HCT116 (cell line): Measurements from ENCODE around the gene TRPM3. TPM values are rescaled to one million over a fixed set of nuclear protein-coding genes. Genes with fewer than 3 reads are reported as not detected.

Source experiments
- ATAC-seq: fragments of 200-7000 bp; cut with Tn5 transposase; 2 replicates; pipeline ENCODE4 v1.9.1; 2020; ENCODE audit warnings: mild to moderate bottlenecking, moderate library complexity
- BruUV-seq: library from RNA; stranded (reverse); fragments of 400-500 nt; replicated peaks from 2 replicates; lab custom pipeline; 2021; lab: Mats Ljungman, UMichigan
- CTCF ChIA-PET: fragments of 300-600 bp; sonication (Branson Sonifier 250); formaldehyde crosslinking; loops from one replicate; lab custom pipeline; 2021; ENCODE audit warnings: antibody characterized with exemption; lab: Charles Lee
- POLR2A ChIA-PET: fragments of 300-600, 350-600 bp; sonication (Branson Sonifier 250); formaldehyde crosslinking; loops from one replicate; lab custom pipeline; 2021; ENCODE audit warnings: antibody characterized with exemption; lab: Charles Lee
- RAD21 ChIA-PET, 2 experiments: fragments of 300-600 bp; sonication (Branson Sonifier 250); formaldehyde crosslinking; loops; one replicate each; lab custom pipeline; 2023; ENCODE audit warnings: low total read pairs in 2 of 2; ENCODE audit not compliant: uncharacterized antibody in 2 of 2, unreplicated experiment in 2 of 2, low non-redundant PET in 1 of 2; lab: Charles Lee
- DNase-seq: peaks from one replicate; pipeline ENCODE4 v3.0.0-alpha.2; 2010; ENCODE audit warnings: low read depth, low spot score
- H2AFZ ChIP-seq: fragments of 200-600 bp; shearing (Covaris generic), sonication (generic); 2 replicates; pipeline ENCODE4 v1.6.1; 2017; ENCODE audit warnings: low read depth, mixed run types, mixed read lengths, antibody characterized with exemption, low read length; ENCODE audit not compliant: poor library complexity, severe bottlenecking
- H3K27ac ChIP-seq: 2 replicates; pipeline ENCODE4 v1.5.1; 2012; ENCODE audit warnings: low read depth, low read length
- H3K27me3 ChIP-seq: fragments of 200-600 bp; sonication (generic); 2 replicates; pipeline ENCODE4 v1.6.1; 2016; ENCODE audit warnings: mixed run types, low read length, mixed read lengths; ENCODE audit not compliant: insufficient read depth
- H3K36me3 ChIP-seq, 2 experiments: fragments of 200-500 bp in 1 of 2; fragments of 200-600 bp in 1 of 2; sonication (Bioruptor generic) in 1 of 2; sonication (generic) in 1 of 2; 2 replicates each; pipeline versions ENCODE4 v1.5.1 to v1.6.1; 2014 to 2016; ENCODE audit warnings: low read length in 2 of 2, inconsistent platforms in 1 of 2, mixed read lengths in 1 of 2, mixed run types in 1 of 2; ENCODE audit not compliant: insufficient read depth in 2 of 2, control insufficient read depth in 1 of 2
- H3K4me1 ChIP-seq, 2 experiments: fragments of 200-600 bp in 1 of 2; sonication (generic) in 1 of 2; 2 replicates each; pipeline versions ENCODE4 v1.5.1 to v1.6.1; 2012 to 2017; ENCODE audit warnings: low read length in 2 of 2, inconsistent platforms in 1 of 2, mild to moderate bottlenecking in 1 of 2, mixed read lengths in 1 of 2, mixed run types in 1 of 2, moderate library complexity in 1 of 2; ENCODE audit not compliant: insufficient read depth in 2 of 2, control insufficient read depth in 1 of 2
- H3K4me2 ChIP-seq: fragments of 200-600 bp; sonication (generic); 2 replicates; pipeline ENCODE4 v1.6.1; 2017; ENCODE audit warnings: mixed run types, low read length, mixed read lengths
- H3K4me3 ChIP-seq, 2 experiments: fragments of 200-600 bp in 1 of 2; sonication (generic) in 1 of 2; replicated peaks in 1 of 2; 2 replicates each; pipeline ENCODE4 v1.5.1; 2011 to 2016; ENCODE audit warnings: low read length in 2 of 2, control low read depth in 1 of 2, low read depth in 1 of 2, mild to moderate bottlenecking in 1 of 2, mixed read lengths in 1 of 2, mixed run types in 1 of 2
- H3K79me2 ChIP-seq: fragments of 200-600 bp; sonication (generic); 2 replicates; pipeline ENCODE4 v1.6.1; 2017; ENCODE audit warnings: mild to moderate bottlenecking, mixed run types, low read length, moderate library complexity, mixed read lengths; ENCODE audit not compliant: insufficient read depth
- H3K9ac ChIP-seq: fragments of 200-600 bp; sonication (generic); 2 replicates; pipeline ENCODE4 v1.6.1; 2016; ENCODE audit warnings: low read length, mixed read lengths
- H3K9me2 ChIP-seq: fragments of 200-600 bp; sonication (generic), shearing (Covaris generic); 2 replicates; pipeline ENCODE4 v1.6.1; 2017; ENCODE audit warnings: mixed run types, mild to moderate bottlenecking, moderate library complexity; ENCODE audit not compliant: insufficient read depth
- H3K9me3 ChIP-seq, 2 experiments: fragments of 200-500 bp in 1 of 2; fragments of 200-600 bp in 1 of 2; sonication (Bioruptor generic) in 1 of 2; sonication (generic) in 1 of 2; 2 replicates each; pipeline ENCODE4 v1.6.1; 2014 to 2017; ENCODE audit warnings: low read length in 2 of 2, mixed read lengths in 2 of 2, inconsistent platforms in 1 of 2, low read depth in 1 of 2, mild to moderate bottlenecking in 1 of 2, mixed run types in 1 of 2, moderate library complexity in 1 of 2; ENCODE audit not compliant: control insufficient read depth in 1 of 2, insufficient read depth in 1 of 2
- H4K20me1 ChIP-seq: fragments of 200-600 bp; sonication (generic), shearing (Covaris generic); 2 replicates; pipeline ENCODE4 v1.6.1; 2017; ENCODE audit warnings: mixed run types, mild to moderate bottlenecking, moderate library complexity; ENCODE audit not compliant: insufficient read depth
- CBX3 ChIP-seq: IDR thresholded peaks from 2 replicates; pipeline ENCODE4 v1.6.1; 2012; ENCODE audit warnings: low read depth
- CEBPB ChIP-seq: IDR thresholded peaks from 2 replicates; pipeline ENCODE4 v1.6.1; 2012; ENCODE audit warnings: low read depth
- EGR1 ChIP-seq: IDR thresholded peaks from 2 replicates; pipeline ENCODE4 v1.6.1; 2012; ENCODE audit warnings: low read depth
- EZH2 ChIP-seq: fragments of 200-600 bp; sonication (generic); IDR thresholded peaks from 2 replicates; pipeline ENCODE4 v1.6.1; 2017; ENCODE audit warnings: antibody characterized with exemption, mixed run types
- EZH2phosphoT487 ChIP-seq: fragments of 200-600 bp; IDR thresholded peaks from 2 replicates; pipeline ENCODE4 v1.6.1; 2018; ENCODE audit warnings: antibody characterized with exemption, borderline replicate concordance
- FOSL1 ChIP-seq: IDR thresholded peaks from 2 replicates; pipeline ENCODE4 v1.6.1; 2012; ENCODE audit warnings: low read depth
- POLR2A ChIP-seq: IDR thresholded peaks from 2 replicates; pipeline ENCODE4 v1.7.0; 2011; ENCODE audit warnings: borderline replicate concordance; ENCODE audit not compliant: insufficient read depth, insufficient read length; ENCODE audit errors: extremely low read depth
- POLR2AphosphoS5 ChIP-seq: IDR thresholded peaks from 2 replicates; pipeline ENCODE4 v1.6.1; 2011; ENCODE audit warnings: mild to moderate bottlenecking, low read depth, low read length, moderate library complexity
- RAD21 ChIP-seq: IDR thresholded peaks from 2 replicates; pipeline ENCODE4 v1.6.1; 2012; ENCODE audit warnings: low read depth, mild to moderate bottlenecking
- SIN3A ChIP-seq: IDR thresholded peaks from 2 replicates; pipeline ENCODE4 v1.6.1; 2012; ENCODE audit warnings: low read depth
- SP1 ChIP-seq: IDR thresholded peaks from 2 replicates; pipeline ENCODE4 v1.6.1; 2012; ENCODE audit warnings: low read depth
- SRF ChIP-seq: IDR thresholded peaks from 2 replicates; pipeline ENCODE4 v1.6.1; 2012; ENCODE audit warnings: low read depth
- TCF7L2 ChIP-seq: IDR thresholded peaks from 2 replicates; pipeline ENCODE4 v1.7.0; 2011; ENCODE audit warnings: borderline replicate concordance, inconsistent platforms; ENCODE audit not compliant: insufficient read depth, insufficient read length; ENCODE audit errors: extremely low read depth
- ZNF274 ChIP-seq: fragments of 200-500 bp; sonication (Bioruptor generic); IDR thresholded peaks from 2 replicates; pipeline ENCODE4 v1.6.1; 2014; ENCODE audit warnings: mild to moderate bottlenecking, low read depth, low read length, inconsistent platforms
- intact Hi-C: fragments of 100-400 bp; cut with micrococcal nuclease; formaldehyde crosslinking; loops from 2 replicates; pipeline ENCODE4 v1.10.0; 2022
- total RNA-seq: library from RNA; stranded (reverse); gene quantifications from one replicate; pipeline ENCODE4 v1.2.1, GENCODE V29; 2021; ENCODE audit not compliant: unreplicated experiment
- TF ChIP-seq, protein P1 (sequence below), 3 experiments: fragments of 200-600 bp in 1 of 3; sonication (generic) in 1 of 3; IDR thresholded peaks in 2 of 3; conservative IDR thresholded peaks in 1 of 3; 2 replicates each; pipeline ENCODE4 v1.5.1; 2012 to 2017; ENCODE audit warnings: low read depth in 2 of 3, low read length in 2 of 3, antibody characterized with exemption in 1 of 3, borderline replicate concordance in 1 of 3, control low read depth in 1 of 3, mild to moderate bottlenecking in 1 of 3, mixed read lengths in 1 of 3, mixed run types in 1 of 3, moderate library complexity in 1 of 3; ENCODE audit not compliant: insufficient read depth in 1 of 3
- TF ChIP-seq, protein P2 (sequence below): IDR thresholded peaks from 2 replicates; pipeline ENCODE4 v1.6.1; 2012
- TF ChIP-seq, protein P3 (sequence below): IDR thresholded peaks from 2 replicates; pipeline ENCODE4 v1.6.1; 2012
- TF ChIP-seq, protein P4 (sequence below): IDR thresholded peaks from 2 replicates; pipeline ENCODE4 v1.6.1; 2011; ENCODE audit warnings: mild to moderate bottlenecking, low read length, moderate library complexity; ENCODE audit not compliant: insufficient replicate concordance; ENCODE audit errors: extremely low read depth

The TRPM3 gene
- total RNA-seq, 1 experiment from 2014 or later, result not detected

DNA sequence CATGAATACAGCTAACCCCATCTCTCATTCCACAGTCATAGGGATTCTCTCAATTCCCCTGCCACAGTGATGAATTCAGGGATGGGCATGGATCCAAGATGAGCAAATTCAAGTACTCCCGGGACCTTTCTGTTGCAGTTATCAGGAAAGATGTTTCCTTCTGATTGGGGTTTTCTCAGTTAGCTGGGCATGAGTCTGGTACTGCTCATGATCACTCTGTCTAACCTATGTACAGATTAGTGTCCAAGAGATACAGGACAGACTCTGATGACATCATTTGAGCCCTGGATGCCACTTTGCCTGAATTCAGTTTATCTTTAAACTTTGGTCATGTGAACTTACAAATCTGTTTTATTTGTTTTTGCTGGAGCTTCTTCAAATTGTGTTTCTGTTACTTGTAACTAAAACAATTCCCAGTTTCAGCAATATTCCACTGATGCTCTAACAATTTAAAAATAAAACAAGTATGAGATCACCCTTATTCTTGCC lies 449.2 kb downstream of the TRPM3 start:
- intact Hi-C loops, result no loop called here
- Histone ChIP-seq H3K79me2 (no peaks in the 10 kb centered on the region), H2AFZ (no peak overlapping the region), H3K27me3 (peaks cover 26% of the 10 kb centered on the region; the same call in 1 of the 2 replicates), H3K9me2 (no peaks in the 10 kb centered on the region), H3K4me2 (no peak overlapping the region), H3K4me3 (no peak overlapping the region), H3K27ac (no peak overlapping the region)
- no peak for DNase-seq
- CTCF ChIA-PET, result no interaction called here
- no TSS peak for BruUV-seq
- TF ChIP-seq FOSL1 (no peak), RAD21 (no peak), POLR2A (no peak), SP1 (no peak)
- TF ChIP-seq, all 23 proteins: peak for 0
- Histone ChIP-seq H3K36me3 (no peaks in the 10 kb centered on the region), H4K20me1 (no peaks in the 10 kb centered on the region), H3K9me3 (no peaks in the 10 kb centered on the region), H3K4me1 (no peaks in the 10 kb centered on the region), H3K9ac (no peak overlapping the region)
- RAD21 ChIA-PET, result no interaction called here
- ATAC-seq, result no peak
- POLR2A ChIA-PET, result no interaction called here

DNA sequence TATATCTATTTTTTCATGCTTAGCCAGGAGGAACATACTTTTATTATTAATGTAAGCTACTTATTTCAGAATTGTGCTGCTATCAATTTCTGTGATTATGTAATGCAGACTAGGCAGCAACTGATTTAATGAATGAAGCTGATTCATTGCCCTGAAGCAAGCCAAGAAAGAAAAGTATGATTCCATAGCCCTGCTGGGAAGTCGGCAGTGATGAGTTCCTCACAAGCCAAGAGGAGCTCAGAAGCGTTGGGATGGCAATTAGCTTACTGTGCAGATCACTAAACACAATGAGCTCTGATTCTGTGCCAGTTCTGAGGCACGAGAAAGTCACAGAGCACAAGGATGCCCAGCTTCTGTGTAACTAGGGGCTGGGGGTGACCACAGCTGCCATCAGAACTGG lies 452.7 kb downstream of the TRPM3 start:
- Histone ChIP-seq H3K79me2 (no peaks in the 10 kb centered on the region), H3K36me3 (no peaks in the 10 kb centered on the region), H3K27me3 (peaks cover 32% of the 10 kb centered on the region; the same call in 1 of the 2 replicates), H4K20me1 (no peaks in the 10 kb centered on the region), H3K4me3 (no peak overlapping the region), H3K9me2 (no peaks in the 10 kb centered on the region), H3K27ac (no peak overlapping the region), H2AFZ (no peak overlapping the region), H3K9me3 (no peaks in the 10 kb centered on the region), H3K4me2 (no peak overlapping the region), H3K9ac (no peak overlapping the region), H3K4me1 (no peaks in the 10 kb centered on the region)
- RAD21 ChIA-PET, result no interaction called here
- no peak for ATAC-seq
- CTCF ChIA-PET, result interaction anchor here (0.7 kb wide), 1 partner anchor 28 kb away, joined by 3 read pairs; no protein-coding TSS in a partner anchor
- POLR2A ChIA-PET, result no interaction called here
- no peak for DNase-seq
- intact Hi-C loops, result no loop called here
- no TSS peak for BruUV-seq
- TF ChIP-seq POLR2AphosphoS5 (no peak), EZH2 (no peak), SIN3A (no peak), ZNF274 (no peak), EZH2phosphoT487 (no peak), TCF7L2 (no peak), EGR1 (no peak), CBX3 (no peak), SRF (no peak), FOSL1 (no peak), POLR2A (no peak), CEBPB (no peak)
- TF ChIP-seq, protein P1, sequence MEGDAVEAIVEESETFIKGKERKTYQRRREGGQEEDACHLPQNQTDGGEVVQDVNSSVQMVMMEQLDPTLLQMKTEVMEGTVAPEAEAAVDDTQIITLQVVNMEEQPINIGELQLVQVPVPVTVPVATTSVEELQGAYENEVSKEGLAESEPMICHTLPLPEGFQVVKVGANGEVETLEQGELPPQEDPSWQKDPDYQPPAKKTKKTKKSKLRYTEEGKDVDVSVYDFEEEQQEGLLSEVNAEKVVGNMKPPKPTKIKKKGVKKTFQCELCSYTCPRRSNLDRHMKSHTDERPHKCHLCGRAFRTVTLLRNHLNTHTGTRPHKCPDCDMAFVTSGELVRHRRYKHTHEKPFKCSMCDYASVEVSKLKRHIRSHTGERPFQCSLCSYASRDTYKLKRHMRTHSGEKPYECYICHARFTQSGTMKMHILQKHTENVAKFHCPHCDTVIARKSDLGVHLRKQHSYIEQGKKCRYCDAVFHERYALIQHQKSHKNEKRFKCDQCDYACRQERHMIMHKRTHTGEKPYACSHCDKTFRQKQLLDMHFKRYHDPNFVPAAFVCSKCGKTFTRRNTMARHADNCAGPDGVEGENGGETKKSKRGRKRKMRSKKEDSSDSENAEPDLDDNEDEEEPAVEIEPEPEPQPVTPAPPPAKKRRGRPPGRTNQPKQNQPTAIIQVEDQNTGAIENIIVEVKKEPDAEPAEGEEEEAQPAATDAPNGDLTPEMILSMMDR (IDR thresholded peaks at IDR 0.05 in 2 of 3, conservative IDR thresholded peaks at IDR 0.05 in 1 of 3; ENCODE audit: borderline replicate concordance in 1 of 3, insufficient read depth in 1 of 3, low read depth in 2 of 3, low read length in 2 of 3), result no peak
- TF ChIP-seq, protein P2, sequence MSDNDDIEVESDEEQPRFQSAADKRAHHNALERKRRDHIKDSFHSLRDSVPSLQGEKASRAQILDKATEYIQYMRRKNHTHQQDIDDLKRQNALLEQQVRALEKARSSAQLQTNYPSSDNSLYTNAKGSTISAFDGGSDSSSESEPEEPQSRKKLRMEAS, result no peak
- TF ChIP-seq, protein P3, sequence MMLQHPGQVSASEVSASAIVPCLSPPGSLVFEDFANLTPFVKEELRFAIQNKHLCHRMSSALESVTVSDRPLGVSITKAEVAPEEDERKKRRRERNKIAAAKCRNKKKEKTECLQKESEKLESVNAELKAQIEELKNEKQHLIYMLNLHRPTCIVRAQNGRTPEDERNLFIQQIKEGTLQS, result no peak
- TF ChIP-seq, protein P4, sequence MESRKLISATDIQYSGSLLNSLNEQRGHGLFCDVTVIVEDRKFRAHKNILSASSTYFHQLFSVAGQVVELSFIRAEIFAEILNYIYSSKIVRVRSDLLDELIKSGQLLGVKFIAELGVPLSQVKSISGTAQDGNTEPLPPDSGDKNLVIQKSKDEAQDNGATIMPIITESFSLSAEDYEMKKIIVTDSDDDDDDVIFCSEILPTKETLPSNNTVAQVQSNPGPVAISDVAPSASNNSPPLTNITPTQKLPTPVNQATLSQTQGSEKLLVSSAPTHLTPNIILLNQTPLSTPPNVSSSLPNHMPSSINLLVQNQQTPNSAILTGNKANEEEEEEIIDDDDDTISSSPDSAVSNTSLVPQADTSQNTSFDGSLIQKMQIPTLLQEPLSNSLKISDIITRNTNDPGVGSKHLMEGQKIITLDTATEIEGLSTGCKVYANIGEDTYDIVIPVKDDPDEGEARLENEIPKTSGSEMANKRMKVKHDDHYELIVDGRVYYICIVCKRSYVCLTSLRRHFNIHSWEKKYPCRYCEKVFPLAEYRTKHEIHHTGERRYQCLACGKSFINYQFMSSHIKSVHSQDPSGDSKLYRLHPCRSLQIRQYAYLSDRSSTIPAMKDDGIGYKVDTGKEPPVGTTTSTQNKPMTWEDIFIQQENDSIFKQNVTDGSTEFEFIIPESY, result no peak
